Left forelimb (tissue), 1 donor: ENCODE data around the gene FAM210A.
A peak's percentile ranks its signal among the peaks of the same experiment; 100 is the strongest.
"Not testable (repeated sequence)": the region's sequence is repeated elsewhere in the genome, so short reads cannot be mapped to it uniquely, and the experiment has no call there.

Experiments used
- DNase-seq: peaks from one replicate; pipeline ENCODE4 v3.0.0-alpha.2; 2018; ENCODE audit warnings: low spot score

FAM210A gene

GRCh38 chr18:13726232-13726971 lies at the start of gene FAM210A, which contains the start of gene RNMT:
TSS of gene FAM210A (minus strand) at chr18:13726558. CDS start at chr18:13682077, 44,481 bp downstream.
TSS of gene RNMT (plus strand) at chr18:13726673. CDS start at chr18:13731518, 4,845 bp downstream.
- peak; percentile 95 for DNase-seq

GRCh38 chr18:13775058-13775457 lies 48.7 kb upstream of the FAM210A start:
- no peak for DNase-seq

- no peak for DNase-seq
Measured at GRCh38 chr18:13762690-13763439, 36.5 kb upstream of the FAM210A start.

- no peak for DNase-seq
Measured at GRCh38 chr18:13760047-13760446, 33.7 kb upstream of the FAM210A start.

GRCh38 chr18:13758622-13759021 lies 32.3 kb upstream of the FAM210A start:
- DNase-seq, result no peak

GRCh38 chr18:13756671-13757070 lies 30.3 kb upstream of the FAM210A start:
- no peak for DNase-seq

GRCh38 chr18:13756261-13756660 lies 29.9 kb upstream of the FAM210A start:
- no peak for DNase-seq

- not testable (repeated sequence) for DNase-seq
Measured at GRCh38 chr18:13751599-13751998, 25.2 kb upstream of the FAM210A start.

GRCh38 chr18:13746633-13747032 lies 20.3 kb upstream of the FAM210A start:
- no peak for DNase-seq

- no peak for DNase-seq
Measured at GRCh38 chr18:13745696-13746095, 19.3 kb upstream of the FAM210A start.

GRCh38 chr18:13735681-13736080 lies 9.3 kb upstream of the FAM210A start:
- no peak for DNase-seq

- DNase-seq, result no peak
Measured at GRCh38 chr18:13730481-13730880, 4.1 kb upstream of the FAM210A start.

- no peak for DNase-seq
Measured at GRCh38 chr18:13726972-13727331, 594 bp upstream of the FAM210A start.

- DNase-seq, result peak; percentile 67
Measured at GRCh38 chr18:13725566-13726231, 659 bp downstream of the FAM210A start.

GRCh38 chr18:13720847-13721246 lies 5.5 kb downstream of the FAM210A start:
- no peak for DNase-seq

- no peak for DNase-seq
Measured at GRCh38 chr18:13720123-13720522, 6.2 kb downstream of the FAM210A start.

- no peak for DNase-seq
Measured at GRCh38 chr18:13716916-13717315, 9.4 kb downstream of the FAM210A start.

- no peak for DNase-seq
Measured at GRCh38 chr18:13715330-13715729, 11.0 kb downstream of the FAM210A start.

GRCh38 chr18:13713455-13714055 lies 12.8 kb downstream of the FAM210A start:
- DNase-seq, result no peak

GRCh38 chr18:13712400-13713131 lies 13.8 kb downstream of the FAM210A start:
- no peak for DNase-seq

GRCh38 chr18:13710414-13710831 lies 15.9 kb downstream of the FAM210A start:
- DNase-seq, result no peak

GRCh38 chr18:13703899-13704298 lies 22.5 kb downstream of the FAM210A start:
- DNase-seq, result no peak
